Measurements from ENCODE around the gene ROR1.

GRCh38 chr1:63827411-63828321 lies 53.8 kb downstream of the ROR1 start:
- TF ChIP-seq MAZ (CRISPR knock-in tag; conservative IDR thresholded peaks at IDR 0.05 in 1 of 2, IDR thresholded peaks at IDR 0.05 in 1 of 2) (no peak), YY1 (IDR thresholded peaks at IDR 0.05; ENCODE audit: borderline replicate concordance in 1 of 3, control insufficient read depth in 1 of 3, extremely low read depth in 1 of 3, insufficient read depth in 3 of 3, insufficient read length in 1 of 3, insufficient replicate concordance in 2 of 3, low read depth in 1 of 3, low read length in 2 of 3) (no peak), NFIC (IDR thresholded peaks at IDR 0.05) (no peak), SUPT5H (IDR thresholded peaks at IDR 0.05) (no peak), CBFB (CRISPR knock-in tag; IDR thresholded peaks at IDR 0.05) (no peak), BDP1 (IDR thresholded peaks at IDR 0.05; ENCODE audit: insufficient read depth, insufficient read length) (no peak)
